Stimulated activated CD4-positive, alpha-beta T cell treated with anti-CD3 and anti-CD28 coated beads, Interleukin-15, amount 100 ng/mL, for 24 hours (primary cell): ENCODE measurements around the gene PNRC1.
"Not testable (repeated sequence)": the region's sequence is repeated elsewhere in the genome, so short reads cannot be mapped to it uniquely, and the experiment has no call there.

ENCODE experiments used
- DNase-seq: peaks from one replicate; pipeline ENCODE4 v3.0.0-alpha.2; 2020

Gene PNRC1

GRCh38 chr6:89080281-89081128 lies at the start of gene PNRC1:
TSS of gene PNRC1 (plus strand) at chr6:89080751. CDS start at chr6:89080895, 144 bp downstream.
- DNase-seq, result peak; percentile 100

- no peak for DNase-seq
These were observed 48.0 kb upstream of the PNRC1 start for GRCh38 chr6:89032599-89032998.

- DNase-seq, result no peak
These were observed 47.1 kb upstream of the PNRC1 start for GRCh38 chr6:89033461-89033860.

- not testable (repeated sequence) for DNase-seq
These were observed 46.4 kb upstream of the PNRC1 start for GRCh38 chr6:89034116-89034515.

GRCh38 chr6:89034586-89035251 lies 45.8 kb upstream of the PNRC1 start:
- DNase-seq, result no peak

- no peak for DNase-seq
These were observed 45.1 kb upstream of the PNRC1 start for GRCh38 chr6:89035252-89036101.

- no peak for DNase-seq
These were observed 43.2 kb upstream of the PNRC1 start for GRCh38 chr6:89037141-89037900.

GRCh38 chr6:89037901-89038293 lies 42.7 kb upstream of the PNRC1 start:
- DNase-seq, result not testable (repeated sequence)

- no peak for DNase-seq
These were observed 37.9 kb upstream of the PNRC1 start for GRCh38 chr6:89042664-89043063.

- no peak for DNase-seq
These were observed 36.1 kb upstream of the PNRC1 start for GRCh38 chr6:89044328-89045010.

- DNase-seq, result no peak
These were observed 35.6 kb upstream of the PNRC1 start for GRCh38 chr6:89045011-89045387.

- no peak for DNase-seq
These were observed 35.0 kb upstream of the PNRC1 start for GRCh38 chr6:89045576-89045975.

- DNase-seq, result no peak
These were observed 33.1 kb upstream of the PNRC1 start for GRCh38 chr6:89047473-89047872.

- DNase-seq, result no peak
These were observed 32.1 kb upstream of the PNRC1 start for GRCh38 chr6:89048288-89048923.

GRCh38 chr6:89048985-89049384 lies 31.6 kb upstream of the PNRC1 start:
- no peak for DNase-seq

GRCh38 chr6:89050155-89050554 lies 30.4 kb upstream of the PNRC1 start:
- DNase-seq, result no peak

GRCh38 chr6:89050697-89051096 lies 29.9 kb upstream of the PNRC1 start:
- no peak for DNase-seq

- DNase-seq, result no peak
These were observed 28.9 kb upstream of the PNRC1 start for GRCh38 chr6:89051676-89052075.

- DNase-seq, result no peak
These were observed 26.3 kb upstream of the PNRC1 start for GRCh38 chr6:89054208-89054607.

GRCh38 chr6:89057759-89058158 lies 22.8 kb upstream of the PNRC1 start:
- no peak for DNase-seq

GRCh38 chr6:89058627-89059026 lies 21.9 kb upstream of the PNRC1 start:
- DNase-seq, result no peak

- no peak for DNase-seq
These were observed 21.3 kb upstream of the PNRC1 start for GRCh38 chr6:89059227-89059626.
